Gastroesophageal sphincter (tissue), 4 donors: ENCODE measurements around the gene DNAI2. TPM values are rescaled to one million over a fixed set of nuclear protein-coding genes. Genes with fewer than 3 reads are reported as not detected.

Source experiments
- ATAC-seq: fragments of 150-250 bp; one replicate; pipeline ENCODE4 v1.9.1; 2016; ENCODE audit warnings: mild to moderate bottlenecking, moderate library complexity
- H3K27ac ChIP-seq, 4 donors: fragments of 200-600 bp; sonication (generic) in 3 of 4; 1 replicate in 3 of 4; 2 replicates in 1 of 4; pipeline ENCODE4 v1.5.1; 2016 to 2019
- H3K27me3 ChIP-seq: fragments of 200-600 bp; sonication (generic); one replicate; pipeline ENCODE4 v1.5.1; 2019
- H3K36me3 ChIP-seq, 2 donors: fragments of 200-600 bp; sonication (generic); one replicate each; pipeline ENCODE4 v1.5.1; 2019; ENCODE audit warnings: control low read depth in 1 of 2
- H3K4me1 ChIP-seq, 3 donors: fragments of 200-600 bp; sonication (generic); 1 replicate in 2 of 3; 2 replicates in 1 of 3; pipeline ENCODE4 v1.5.1; 2016 to 2019; ENCODE audit warnings: control low read depth in 2 of 3
- H3K4me3 ChIP-seq, 2 donors: fragments of 200-600 bp; sonication (generic); one replicate each; pipeline ENCODE4 v1.5.1; 2019; ENCODE audit warnings: mild to moderate bottlenecking in 1 of 2, moderate library complexity in 1 of 2
- H3K9me3 ChIP-seq, 3 donors: fragments of 200-600 bp; sonication (generic); one replicate each; pipeline ENCODE4 v1.5.1; 2017 to 2019; ENCODE audit warnings: control low read depth in 2 of 3
- CTCF ChIP-seq, 4 experiments: fragments of 200-600 bp in 2 of 4; fragments of 450-650 bp in 2 of 4; sonication (generic) in 1 of 4; IDR thresholded peaks; one replicate each; pipeline ENCODE4 v1.5.1; 2017 to 2019; ENCODE audit warnings: antibody characterized with exemption in 4 of 4, mild to moderate bottlenecking in 2 of 4, moderate library complexity in 2 of 4
- EP300 ChIP-seq: sonication (generic); formaldehyde crosslinking; IDR thresholded peaks from one replicate; pipeline ENCODE4 v1.6.1; 2017; ENCODE audit warnings: antibody characterized with exemption, mild to moderate bottlenecking
- POLR2A ChIP-seq, 2 donors: fragments of 450-650 bp; IDR thresholded peaks; one replicate each; pipeline ENCODE4 v1.6.1; 2017; ENCODE audit warnings: antibody characterized with exemption in 2 of 2, mild to moderate bottlenecking in 2 of 2, moderate library complexity in 1 of 2
- POLR2AphosphoS5 ChIP-seq: sonication (generic); formaldehyde crosslinking; IDR thresholded peaks from one replicate; pipeline ENCODE4 v1.6.1; 2017; ENCODE audit warnings: antibody characterized with exemption
- WGBS, 2 donors: methylation state at CpG; one replicate each; pipeline ENCODE4 v1.1.5; 2018; ENCODE audit warnings: low coverage in 1 of 2; 5-methylcytosine and 5-hydroxymethylcytosine counted together
- total RNA-seq, 4 donors: library from RNA; depleted of rRNA; stranded (reverse); fragments of >200 nt; gene quantifications; one replicate each; pipeline ENCODE4 v1.1.0, GENCODE V29; 2016

The DNAI2 gene
- total RNA-seq, 4 donors from 2014 or later, result not detected

GRCh38 chr17:74329378-74329777 lies 55.3 kb downstream of the DNAI2 start:
- no peak overlapping the region for H3K27ac ChIP-seq
- ATAC-seq, result no peak
- no peak for TF ChIP-seq CTCF (IDR thresholded peaks at IDR 0.05)
- H3K27me3 ChIP-seq, result peaks cover 85% of the 10 kb centered on the region
- 69% methylated on average over 3 of the region's 3 CpGs; no CpG with 5 or more reads in 1 of the 2 donors for WGBS, 2 donors
- peaks cover 0 to 7% (median 0%) of the 10 kb centered on the region in 3 donors for H3K9me3 ChIP-seq
- peaks cover 0 to 22% (median 7%) of the 10 kb centered on the region in 3 donors for H3K4me1 ChIP-seq
- no peaks in the 10 kb centered on the region for H3K36me3 ChIP-seq
- no peak overlapping the region for H3K4me3 ChIP-seq

GRCh38 chr17:74330446-74330845 lies 56.4 kb downstream of the DNAI2 start:
- peaks cover 0 to 18% (median 0%) of the 10 kb centered on the region in 3 donors for H3K9me3 ChIP-seq
- no peak overlapping the region for H3K27ac ChIP-seq

GRCh38 chr17:74332017-74332650 lies 58.1 kb downstream of the DNAI2 start:
- Histone ChIP-seq H3K9me3 (peaks cover 0 to 18% (median 0%) of the 10 kb centered on the region in 3 donors), H3K27me3 (peaks cover 83% of the 10 kb centered on the region), H3K36me3 (no peaks in the 10 kb centered on the region), H3K4me3 (no peak overlapping the region), H3K27ac (no peak overlapping the region), H3K4me1 (no peaks in the 10 kb centered on the region)
- 60% methylated on average over 3 of the region's 7 CpGs; no CpG with 5 or more reads in 1 of the 2 donors for WGBS, 2 donors
- TF ChIP-seq CTCF (IDR thresholded peaks at IDR 0.05) (no peak), EP300 (no peak), POLR2A (IDR thresholded peaks at IDR 0.05) (no peak), POLR2AphosphoS5 (no peak)
- no peak for ATAC-seq

More at GRCh38 chr17:74330446-74330845, 56.4 kb downstream of the DNAI2 start:
- TF ChIP-seq POLR2A (IDR thresholded peaks at IDR 0.05) (no peak), POLR2AphosphoS5 (no peak), EP300 (no peak), CTCF (IDR thresholded peaks at IDR 0.05) (no peak)
- no peak overlapping the region for H3K4me3 ChIP-seq
- H3K36me3 ChIP-seq, result no peaks in the 10 kb centered on the region
- 65 to 100% methylated on average over 1 to 2 of the region's 8 CpGs for WGBS, 2 donors
- peaks cover 0 to 16% (median 7%) of the 10 kb centered on the region in 3 donors for H3K4me1 ChIP-seq
- H3K27me3 ChIP-seq, result peaks cover 89% of the 10 kb centered on the region
- ATAC-seq, result no peak

- H3K27ac ChIP-seq, result no peak overlapping the region
- no peak overlapping the region for H3K4me3 ChIP-seq
- 18 to 54% methylated on average over 7 to 10 of the region's 11 CpGs for WGBS, 2 donors
- no peaks in the 10 kb centered on the region for H3K4me1 ChIP-seq
- no peaks in the 10 kb centered on the region for H3K36me3 ChIP-seq
- no peak for TF ChIP-seq POLR2AphosphoS5
- TF ChIP-seq EP300, result no peak
- TF ChIP-seq POLR2A (IDR thresholded peaks at IDR 0.05), result no peak
- no peak for TF ChIP-seq CTCF (IDR thresholded peaks at IDR 0.05)
- H3K9me3 ChIP-seq, result peaks cover 0 to 18% (median 0%) of the 10 kb centered on the region in 3 donors
- no peak for ATAC-seq
- peaks cover 80% of the 10 kb centered on the region for H3K27me3 ChIP-seq
Measured at GRCh38 chr17:74332763-74333283, 58.8 kb downstream of the DNAI2 start.
